ENCODE results near the gene RAB8B. TPM values are rescaled to one million over a fixed set of nuclear protein-coding genes. Genes with fewer than 3 reads are reported as not detected.

Gene RAB8B
- polyA plus RNA-seq, 1 donor from 2014 or later = 87.1 TPM

GRCh38 chr15:63233667-63234423, 44.4 kb downstream of the RAB8B start:
- H3K9me3 ChIP-seq (ENCODE audit: low read length) = no peaks in the 10 kb centered on the region
- no peaks in the 10 kb centered on the region for H3F3A ChIP-seq (ENCODE audit: insufficient read depth, low read length, poor library complexity, severe bottlenecking)
- H3K4me2 ChIP-seq (ENCODE audit: low read length) = no peak overlapping the region
- H3K27me3 ChIP-seq (ENCODE audit: insufficient read depth, low read depth, low read length) = no peaks in the 10 kb centered on the region
- H4K20me1 ChIP-seq (ENCODE audit: insufficient read depth) = no peaks in the 10 kb centered on the region
- no peak overlapping the region for H3K4me3 ChIP-seq (ENCODE audit: low read length)
- H2AFZ ChIP-seq (ENCODE audit: low read depth, low read length) = no peak overlapping the region
- H3K27ac ChIP-seq (ENCODE audit: low read length) = no peak overlapping the region
- no peaks in the 10 kb centered on the region for H3K36me3 ChIP-seq (ENCODE audit: insufficient read depth, low read length)
- H3K9me2 ChIP-seq (ENCODE audit: insufficient read depth, low read length) = no peaks in the 10 kb centered on the region
- H3K9ac ChIP-seq (ENCODE audit: low read length) = no peak overlapping the region
- H3K79me2 ChIP-seq (replicated peaks; ENCODE audit: insufficient read depth, low read length) = peaks cover 77% of the 10 kb centered on the region
- no peak for TF ChIP-seq MXI1 (conservative IDR thresholded peaks at IDR 0.05; ENCODE audit: poor library complexity, severe bottlenecking)

GRCh38 chr15:63234451-63234870, 45.1 kb downstream of the RAB8B start:
- Histone ChIP-seq H3K9me3 (ENCODE audit: low read length) (no peaks in the 10 kb centered on the region), H3K9me2 (ENCODE audit: insufficient read depth, low read length) (no peaks in the 10 kb centered on the region), H3K4me3 (ENCODE audit: low read length) (no peak overlapping the region), H3K79me2 (replicated peaks; ENCODE audit: insufficient read depth, low read length) (peaks cover 80% of the 10 kb centered on the region), H3K4me2 (ENCODE audit: low read length) (no peak overlapping the region), H2AFZ (ENCODE audit: low read depth, low read length) (no peak overlapping the region), H3K9ac (ENCODE audit: low read length) (no peak overlapping the region), H3K27ac (ENCODE audit: low read length) (no peak overlapping the region), H3K36me3 (ENCODE audit: insufficient read depth, low read length) (no peaks in the 10 kb centered on the region), H3F3A (ENCODE audit: insufficient read depth, low read length, poor library complexity, severe bottlenecking) (no peaks in the 10 kb centered on the region), H4K20me1 (ENCODE audit: insufficient read depth) (no peaks in the 10 kb centered on the region), H3K27me3 (ENCODE audit: insufficient read depth, low read depth, low read length) (no peaks in the 10 kb centered on the region)
- no peak for TF ChIP-seq CTCF (IDR thresholded peaks at IDR 0.05; ENCODE audit: poor library complexity, severe bottlenecking)
- TF ChIP-seq REST (IDR thresholded peaks at IDR 0.05; ENCODE audit: borderline replicate concordance) = no peak
- no peak for TF ChIP-seq TAF1 (IDR thresholded peaks at IDR 0.05; ENCODE audit: low read depth)
- no peak for TF ChIP-seq POLR2AphosphoS5 (IDR thresholded peaks at IDR 0.05)
- TF ChIP-seq MXI1 (conservative IDR thresholded peaks at IDR 0.05; ENCODE audit: poor library complexity, severe bottlenecking) = no peak
- TF ChIP-seq EZH2 (IDR thresholded peaks at IDR 0.05; ENCODE audit: borderline replicate concordance, insufficient read depth, low read length, poor library complexity, severe bottlenecking) = no peak
- no peak for TF ChIP-seq SMC3 (conservative IDR thresholded peaks at IDR 0.05; ENCODE audit: poor library complexity)
- TF ChIP-seq EP300 (conservative IDR thresholded peaks at IDR 0.05; ENCODE audit: poor library complexity, severe bottlenecking) = no peak
- TF ChIP-seq RAD21 (conservative IDR thresholded peaks at IDR 0.05) = no peak

Measured in neural cell (in vitro differentiated cells).